ENCODE measurements around the gene PEBP1.

The PEBP1 gene

DNA sequence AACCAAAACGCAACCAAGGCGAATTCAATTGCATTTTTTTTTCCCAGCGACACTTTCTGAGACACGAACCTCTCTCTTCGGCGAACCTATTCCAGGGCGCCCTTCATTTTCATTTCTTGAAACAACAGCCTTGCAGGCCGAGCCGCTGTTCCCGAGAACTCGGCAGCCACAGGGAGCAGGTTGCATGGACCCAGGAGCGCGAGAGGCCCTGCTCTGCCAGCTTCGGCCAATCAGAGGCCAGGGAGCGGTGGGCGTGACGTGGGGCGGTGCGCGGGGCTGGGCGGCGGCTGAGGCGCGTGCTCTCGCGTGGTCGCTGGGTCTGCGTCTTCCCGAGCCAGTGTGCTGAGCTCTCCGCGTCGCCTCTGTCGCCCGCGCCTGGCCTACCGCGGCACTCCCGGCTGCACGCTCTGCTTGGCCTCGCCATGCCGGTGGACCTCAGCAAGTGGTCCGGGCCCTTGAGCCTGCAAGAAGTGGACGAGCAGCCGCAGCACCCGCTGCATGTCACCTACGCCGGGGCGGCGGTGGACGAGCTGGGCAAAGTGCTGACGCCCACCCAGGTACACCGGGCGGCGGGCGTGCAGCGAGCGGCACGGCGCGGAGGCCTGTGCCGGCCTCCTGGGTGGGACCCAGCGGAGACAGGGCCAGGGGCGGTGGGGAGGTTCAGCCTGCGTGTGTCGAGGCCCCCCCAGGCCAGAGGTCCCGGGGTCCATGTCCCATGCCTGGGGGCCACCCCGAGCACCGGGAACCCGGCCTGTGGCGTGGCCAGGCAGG lies at the start of gene PEBP1:
Gene PEBP1 (plus strand): TSS at position 337 of the 771 bp plus-strand sequence. CDS start 86 bp downstream, at position 423.
- peak; percentile 97 for DNase-seq (ENCODE audit: low spot score)
- no peak for TF ChIP-seq CTCF (IDR thresholded peaks at IDR 0.05; ENCODE audit: borderline replicate concordance, control extremely low read depth, extremely low read depth, insufficient read depth, missing control alignments)
- in situ Hi-C loops (cut with MboI; ENCODE audit: low sequenced_read_pairs, unreplicated experiment), result no loop called here

GRCh38 chr12:118089782-118090181 lies 46.1 kb upstream of the PEBP1 start:
- in situ Hi-C loops (cut with MboI; ENCODE audit: low sequenced_read_pairs, unreplicated experiment), result no loop called here
- TF ChIP-seq CTCF (IDR thresholded peaks at IDR 0.05; ENCODE audit: borderline replicate concordance, control extremely low read depth, extremely low read depth, insufficient read depth, missing control alignments), result no peak

GRCh38 chr12:118094039-118094438 lies 41.9 kb upstream of the PEBP1 start:
- in situ Hi-C loops (cut with MboI; ENCODE audit: low sequenced_read_pairs, unreplicated experiment), result no loop called here
- DNase-seq (ENCODE audit: low spot score), result no peak
- no peak for TF ChIP-seq CTCF (IDR thresholded peaks at IDR 0.05; ENCODE audit: borderline replicate concordance, control extremely low read depth, extremely low read depth, insufficient read depth, missing control alignments)

More at GRCh38 chr12:118089782-118090181, 46.1 kb upstream of the PEBP1 start:
- no peak for DNase-seq (ENCODE audit: low spot score)

DNA sequence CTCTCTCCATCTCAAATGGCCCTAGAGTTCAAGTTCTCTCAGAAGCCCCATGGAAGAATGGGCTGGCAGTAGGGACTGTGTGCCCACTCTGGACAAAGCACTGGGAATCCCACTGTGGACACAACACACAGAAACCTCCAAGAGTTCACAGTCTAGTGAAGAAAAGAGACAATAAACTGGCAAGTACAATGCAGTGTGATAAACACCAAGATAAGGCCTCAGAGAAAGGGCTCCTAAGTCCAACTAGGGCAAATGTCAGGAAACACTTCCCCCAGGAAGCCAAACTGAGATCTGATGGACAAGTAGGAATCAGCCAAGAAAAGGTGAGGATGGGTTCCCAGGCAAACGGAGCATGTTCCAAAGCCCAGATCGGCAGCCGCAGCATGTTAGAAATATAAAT lies 37.5 kb upstream of the PEBP1 start:
- in situ Hi-C loops (cut with MboI; ENCODE audit: low sequenced_read_pairs, unreplicated experiment), result no loop called here
- no peak for DNase-seq (ENCODE audit: low spot score)
- no peak for TF ChIP-seq CTCF (IDR thresholded peaks at IDR 0.05; ENCODE audit: borderline replicate concordance, control extremely low read depth, extremely low read depth, insufficient read depth, missing control alignments)

GRCh38 chr12:118098911-118099671 lies 36.8 kb upstream of the PEBP1 start:
- TF ChIP-seq CTCF (IDR thresholded peaks at IDR 0.05; ENCODE audit: borderline replicate concordance, control extremely low read depth, extremely low read depth, insufficient read depth, missing control alignments), result no peak
- DNase-seq (ENCODE audit: low spot score), result peak; percentile 21
- in situ Hi-C loops (cut with MboI; ENCODE audit: low sequenced_read_pairs, unreplicated experiment), result no loop called here

GRCh38 chr12:118101051-118101450 lies 34.9 kb upstream of the PEBP1 start:
- in situ Hi-C loops (cut with MboI; ENCODE audit: low sequenced_read_pairs, unreplicated experiment), result no loop called here

More at GRCh38 chr12:118101051-118101450, 34.9 kb upstream of the PEBP1 start:
- DNase-seq (ENCODE audit: low spot score), result no peak
- no peak for TF ChIP-seq CTCF (IDR thresholded peaks at IDR 0.05; ENCODE audit: borderline replicate concordance, control extremely low read depth, extremely low read depth, insufficient read depth, missing control alignments)
